Stimulated activated CD4-positive, alpha-beta T cell treated with anti-CD3 and anti-CD28 coated beads, TNF-alpha, amount 100 ng/mL, for 1 hour (primary cell): ENCODE results near the gene TEAD4.
A peak's percentile ranks its signal among the peaks of the same experiment; 100 is the strongest.

Experiments
- DNase-seq, 3 donors: peaks; one replicate each; pipeline ENCODE4 v3.0.0-alpha.2; 2020; ENCODE audit warnings: low read depth in 3 of 3, low spot score in 1 of 3

Gene TEAD4

DNA sequence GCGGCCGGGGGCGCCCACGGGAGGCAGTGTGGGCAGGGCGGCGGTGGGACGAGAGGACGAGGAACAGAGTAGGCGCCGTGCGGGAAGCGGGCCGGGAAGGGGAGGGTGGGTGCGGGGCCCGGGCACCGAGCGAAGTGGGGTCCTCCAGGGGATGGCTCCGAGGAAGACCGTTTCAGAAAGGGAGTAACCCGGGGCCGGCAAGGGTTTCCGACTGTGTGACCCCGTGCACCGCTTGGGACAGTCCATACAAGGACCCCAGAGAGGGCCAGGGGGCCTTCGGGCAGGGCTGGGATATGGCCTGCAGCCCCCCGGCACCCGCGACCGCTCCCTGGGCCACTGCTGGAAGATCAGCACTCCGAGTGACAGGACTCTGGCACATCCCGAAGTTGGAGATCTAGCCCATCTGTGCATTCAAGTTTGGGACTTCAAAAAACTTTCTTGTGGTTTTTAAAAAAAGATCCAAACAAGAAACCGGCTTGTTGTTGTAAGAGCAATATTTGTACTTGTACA is 118.4 kb downstream of the TEAD4 start:
- DNase-seq: peak in 1 of 3 donors; percentile 4

DNA sequence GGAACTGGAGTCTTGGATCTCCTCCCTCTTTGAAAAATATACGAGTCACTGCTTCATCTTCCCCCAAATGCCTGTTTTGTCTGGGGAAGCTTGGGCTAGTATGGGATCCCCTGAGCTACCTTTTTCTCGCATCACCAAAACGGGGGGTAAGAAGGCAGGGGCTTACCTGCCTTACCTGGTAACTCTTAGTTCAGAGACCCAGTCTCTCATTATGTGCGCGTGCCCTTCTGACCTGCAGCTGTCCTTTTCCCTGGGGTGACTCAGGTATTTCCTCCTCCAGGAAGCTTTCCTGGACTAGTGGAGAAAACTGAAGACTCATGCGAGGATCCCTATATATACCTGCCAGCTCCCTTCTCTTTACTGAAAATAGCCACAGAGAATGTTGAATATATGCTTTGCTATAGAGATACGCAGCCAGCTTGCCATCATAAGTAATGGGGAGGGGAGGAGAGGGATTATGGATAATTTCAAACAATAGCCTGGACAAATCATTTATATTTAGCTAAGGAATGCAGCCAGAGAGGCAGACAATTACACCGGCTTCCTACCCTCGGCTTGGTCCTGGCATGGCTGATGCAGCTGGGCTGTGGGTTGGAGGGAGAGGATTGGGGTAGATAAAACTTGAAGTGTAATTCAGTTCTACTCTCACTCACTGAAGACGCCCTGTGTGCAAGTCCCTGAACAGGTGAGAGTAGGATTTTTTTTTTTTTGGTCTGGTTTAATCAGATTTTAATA is 119.1 kb downstream of the TEAD4 start:
- DNase-seq: no peak

DNA sequence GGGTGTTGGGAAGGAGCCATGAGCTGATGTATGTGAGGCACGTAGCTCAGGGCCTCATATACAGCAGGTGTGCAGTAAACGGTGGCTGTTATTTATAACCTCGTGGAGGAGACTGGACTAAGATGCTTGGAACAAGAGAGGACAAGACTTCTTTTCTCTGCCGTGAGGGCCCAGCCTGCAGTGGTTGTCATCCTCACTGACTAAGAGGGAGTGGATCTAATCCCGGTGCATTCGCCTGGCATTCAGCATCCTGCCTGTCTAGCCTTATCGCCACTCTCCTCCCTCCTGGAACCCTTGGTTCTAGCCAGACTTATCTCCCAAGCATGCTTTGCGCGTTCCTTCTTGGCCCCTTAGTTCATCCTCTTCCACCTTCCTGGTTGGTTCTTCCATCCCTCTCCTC is 121.9 kb downstream of the TEAD4 start:
- no peak for DNase-seq

DNA sequence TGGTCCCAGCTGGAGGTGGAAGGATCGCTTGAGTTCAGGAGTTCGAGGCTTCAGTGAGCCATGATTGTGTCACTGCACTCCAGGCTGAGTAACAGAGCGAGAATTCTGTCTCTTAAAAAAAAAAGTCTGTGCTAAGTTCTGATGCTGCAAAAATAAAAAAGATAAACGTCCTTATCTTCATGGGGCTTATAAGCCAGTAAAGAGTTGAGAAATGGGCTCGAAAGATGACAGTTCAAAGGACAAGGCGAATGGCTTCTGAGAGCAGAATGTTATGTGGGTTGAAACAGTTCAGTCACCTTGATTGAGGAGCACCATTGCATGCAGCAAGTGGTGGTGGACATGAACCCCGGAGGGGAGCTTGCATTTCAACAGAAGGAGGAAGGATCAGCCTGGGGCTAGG is 122.7 kb downstream of the TEAD4 start:
- DNase-seq: no peak

DNA sequence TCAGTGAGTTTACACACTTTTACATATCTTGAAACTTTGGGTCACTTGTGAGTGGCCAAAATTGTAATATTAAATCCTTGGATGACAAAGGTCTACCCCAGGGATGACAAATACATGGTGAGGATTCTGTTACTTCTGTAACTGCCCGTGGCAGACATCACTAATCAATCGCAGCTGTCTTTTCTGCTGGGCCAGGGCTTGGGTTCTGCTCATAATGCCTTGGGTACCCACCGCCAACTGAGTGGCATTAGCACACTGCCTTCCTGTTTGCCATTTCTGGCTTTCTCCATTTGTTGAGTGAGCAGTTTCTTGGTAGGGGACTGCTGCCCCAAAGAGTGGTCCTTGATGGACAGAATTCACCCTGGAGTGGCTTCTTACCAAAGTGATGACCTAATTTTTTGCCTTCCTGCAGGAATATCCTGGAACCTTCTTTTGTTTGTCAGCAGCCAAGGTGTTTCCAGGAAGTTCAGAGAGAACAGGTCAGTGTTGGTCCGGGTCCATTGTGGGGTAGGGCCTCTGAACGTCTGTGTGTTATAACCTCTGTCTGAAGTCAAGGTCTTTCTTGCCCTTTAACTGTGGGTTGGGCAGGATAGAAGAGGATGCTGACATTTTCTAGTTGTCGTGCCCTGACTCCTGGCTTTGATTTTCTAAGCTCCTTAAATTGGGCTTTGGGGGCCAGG is 124.2 kb downstream of the TEAD4 start:
- DNase-seq: no peak

DNA sequence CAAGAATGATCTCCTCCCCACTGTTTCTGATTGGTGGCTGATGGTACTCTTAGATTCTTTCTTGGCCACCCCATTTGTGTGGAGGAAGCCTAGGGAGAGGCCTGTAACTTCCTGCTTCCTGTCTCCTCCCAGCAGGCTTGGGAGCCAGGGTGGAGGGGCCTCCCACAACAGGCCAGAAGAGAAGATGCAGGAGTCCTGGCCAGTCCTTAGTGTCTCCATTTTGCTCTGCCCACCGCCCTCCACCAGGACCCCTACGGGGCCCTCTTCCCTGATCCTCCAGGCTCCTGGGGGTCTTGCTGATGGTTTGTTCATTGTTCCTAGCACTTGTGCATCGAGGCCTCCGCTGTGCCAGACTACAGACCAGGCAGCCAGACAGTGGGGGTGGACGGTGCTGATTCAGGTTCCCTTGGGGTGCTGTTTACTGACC is 124.7 kb downstream of the TEAD4 start:
- DNase-seq: no peak

DNA sequence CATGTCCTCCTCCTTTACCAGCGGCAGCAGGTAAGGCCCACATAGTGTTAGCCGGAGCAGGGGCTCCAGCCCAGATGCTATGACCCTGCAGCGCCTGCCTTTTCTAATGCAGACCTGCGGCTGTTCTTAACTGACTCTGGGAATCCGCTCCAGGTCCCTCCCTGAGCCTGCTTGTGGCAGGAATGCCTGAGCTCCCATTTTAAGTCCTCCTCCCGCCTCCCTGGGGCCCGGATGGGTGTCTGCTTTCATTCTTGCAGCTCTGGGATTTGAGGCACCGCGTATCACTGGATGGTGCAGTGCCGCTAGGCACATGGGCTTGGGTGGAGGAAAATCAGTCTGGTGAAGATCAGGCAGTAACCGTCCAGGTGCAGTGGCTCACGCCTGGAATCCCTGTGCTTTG is 125.5 kb downstream of the TEAD4 start:
- no peak for DNase-seq

DNA sequence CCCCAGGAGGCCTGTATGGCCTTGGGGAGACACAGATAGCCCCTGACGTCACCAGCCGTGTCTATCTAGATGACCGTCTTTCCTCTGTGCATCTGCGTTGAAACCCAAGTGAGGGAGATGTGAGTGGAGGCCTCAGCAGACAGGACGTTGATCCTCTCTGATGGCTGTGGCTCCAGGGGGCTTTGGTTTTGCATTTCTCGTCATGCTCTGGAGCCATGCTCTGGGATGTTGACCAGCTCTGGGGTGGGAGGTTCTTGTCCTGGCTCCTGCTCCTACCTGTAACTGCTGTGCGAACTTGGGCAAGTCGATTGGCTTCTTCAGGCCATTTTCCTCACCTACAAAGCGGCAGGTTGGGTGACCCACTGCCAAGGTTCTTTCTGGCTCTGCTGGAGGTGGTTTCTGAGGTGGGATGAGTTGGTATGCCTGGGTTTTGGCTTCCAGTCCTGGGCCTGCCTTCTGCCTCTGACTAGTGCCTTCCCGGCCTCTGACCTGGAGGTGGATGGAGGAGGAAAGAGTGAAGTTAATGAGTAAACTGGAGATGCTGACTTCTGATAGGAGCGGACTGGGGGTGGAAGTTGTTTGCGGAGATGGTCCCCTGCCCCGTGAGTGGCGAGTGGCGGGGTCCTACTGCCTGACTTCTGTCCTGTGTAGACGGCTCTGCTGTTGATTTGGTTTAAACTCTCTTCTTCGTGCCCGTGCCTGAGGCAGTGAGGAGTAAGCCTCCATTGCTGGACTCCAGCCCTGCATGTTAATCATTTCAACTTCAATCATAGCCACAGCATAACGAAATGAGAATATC is 126.3 kb downstream of the TEAD4 start:
- no peak for DNase-seq

DNA sequence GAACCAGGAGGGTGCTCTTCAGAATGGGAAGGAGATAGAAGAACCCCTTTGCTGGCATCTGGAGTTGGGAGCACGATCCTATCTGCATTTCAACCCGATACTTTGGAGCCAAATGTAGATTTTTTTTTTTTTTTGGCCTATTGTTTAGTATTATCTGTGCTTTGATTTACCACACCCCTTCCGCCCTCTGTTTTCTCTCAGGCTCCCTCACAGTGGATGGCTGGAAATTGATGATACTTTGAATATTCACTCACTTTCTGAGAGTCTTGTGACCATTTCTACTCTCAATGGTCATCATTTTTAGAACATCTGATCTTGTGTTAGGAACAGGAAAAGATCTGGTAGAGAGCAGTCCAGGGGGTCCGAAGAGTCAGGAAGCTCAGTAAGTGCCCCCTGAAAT is 127.0 kb downstream of the TEAD4 start:
- DNase-seq: no peak

DNA sequence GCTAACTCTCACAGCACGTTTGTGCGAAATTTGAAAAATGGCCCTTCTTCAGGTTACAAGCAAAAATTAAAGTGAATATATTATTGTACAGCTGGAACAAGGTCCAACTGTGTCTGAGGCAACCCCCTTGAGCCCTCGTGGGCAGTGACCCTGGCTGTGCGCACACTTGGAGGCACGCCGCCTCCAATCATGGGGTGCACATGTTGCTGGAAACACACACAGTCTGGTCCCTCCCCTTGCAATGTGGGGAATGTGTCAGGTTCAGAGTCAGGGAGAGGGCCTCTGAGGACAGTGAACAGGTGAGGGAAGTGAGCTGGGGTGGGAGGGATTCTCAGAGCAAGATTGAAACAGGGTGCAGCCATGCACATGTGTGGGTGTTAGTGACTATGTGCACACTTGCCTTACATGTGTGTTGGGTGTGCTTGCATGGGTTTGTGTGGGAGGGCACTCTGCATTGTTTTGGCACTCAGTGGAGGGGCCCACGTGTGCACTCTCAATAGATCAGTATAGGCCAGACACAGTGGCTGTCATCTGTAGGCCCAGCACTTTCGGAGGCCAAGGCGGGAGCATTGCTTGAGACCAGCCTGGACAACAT is 127.6 kb downstream of the TEAD4 start:
- DNase-seq: no peak

DNA sequence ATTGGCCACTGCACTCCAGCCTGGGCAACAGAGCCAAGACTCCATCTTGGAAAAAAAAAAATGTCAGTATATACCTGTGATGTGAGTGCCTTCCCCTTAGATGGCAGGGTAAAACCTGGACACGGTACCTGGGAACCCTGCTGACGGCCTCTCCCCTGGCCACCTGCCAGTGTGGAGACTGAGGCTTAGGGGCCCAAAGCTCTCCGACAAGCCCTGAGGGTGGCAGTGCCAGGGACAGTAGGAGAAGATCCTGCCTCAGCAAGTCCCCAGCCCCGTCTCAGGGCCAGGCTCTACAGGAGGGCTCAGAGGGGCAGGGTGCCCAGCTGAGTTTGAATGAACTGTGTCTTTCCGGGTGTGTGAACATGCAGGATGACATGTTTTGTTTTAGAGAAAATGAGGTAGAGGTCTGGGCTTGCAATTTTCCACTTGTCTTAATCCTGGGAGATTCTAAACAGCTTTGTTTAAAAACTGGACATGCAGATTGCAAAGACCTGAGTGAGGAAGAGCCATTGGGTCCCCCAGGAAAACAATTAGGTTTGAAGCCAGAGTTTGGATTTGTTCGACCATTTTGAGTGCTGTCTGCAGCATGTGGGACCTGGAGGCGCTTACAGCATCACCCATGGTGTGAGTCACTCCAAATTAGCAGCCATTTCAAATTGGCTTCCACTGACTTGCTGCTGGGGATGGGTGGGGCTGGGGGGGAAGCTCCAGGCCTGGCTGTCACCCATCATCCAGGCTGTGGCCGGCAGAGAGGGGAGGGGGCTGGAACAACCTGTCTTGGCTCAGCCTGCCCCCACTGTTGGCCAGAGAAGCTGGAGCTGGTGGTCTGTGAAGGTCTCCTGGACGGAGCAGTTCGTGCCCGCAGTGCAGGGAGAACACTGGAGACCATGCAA is 128.8 kb downstream of the TEAD4 start:
- no peak for DNase-seq

DNA sequence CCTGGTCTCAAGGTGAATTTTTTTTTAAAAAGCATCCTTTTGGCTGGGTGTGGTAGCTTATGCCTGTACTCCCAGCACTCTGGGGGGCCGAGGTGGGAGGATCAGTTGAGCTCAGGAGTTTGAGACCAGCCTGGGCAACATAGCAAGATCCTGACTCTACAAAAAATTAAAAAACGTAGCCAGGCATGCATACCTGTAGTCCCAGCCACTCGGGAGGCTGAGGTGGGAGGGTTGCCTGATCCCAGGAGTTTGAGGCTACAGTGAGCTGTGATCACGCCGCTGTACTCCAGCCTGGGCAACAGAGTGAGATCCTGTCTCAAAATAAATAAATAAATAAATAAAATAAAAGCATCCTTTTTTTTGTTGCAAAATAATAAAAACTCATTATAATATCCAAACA is 130.4 kb downstream of the TEAD4 start:
- DNase-seq: no peak
